ENCODE results near the gene MAPK12.

MAPK12 gene

DNA sequence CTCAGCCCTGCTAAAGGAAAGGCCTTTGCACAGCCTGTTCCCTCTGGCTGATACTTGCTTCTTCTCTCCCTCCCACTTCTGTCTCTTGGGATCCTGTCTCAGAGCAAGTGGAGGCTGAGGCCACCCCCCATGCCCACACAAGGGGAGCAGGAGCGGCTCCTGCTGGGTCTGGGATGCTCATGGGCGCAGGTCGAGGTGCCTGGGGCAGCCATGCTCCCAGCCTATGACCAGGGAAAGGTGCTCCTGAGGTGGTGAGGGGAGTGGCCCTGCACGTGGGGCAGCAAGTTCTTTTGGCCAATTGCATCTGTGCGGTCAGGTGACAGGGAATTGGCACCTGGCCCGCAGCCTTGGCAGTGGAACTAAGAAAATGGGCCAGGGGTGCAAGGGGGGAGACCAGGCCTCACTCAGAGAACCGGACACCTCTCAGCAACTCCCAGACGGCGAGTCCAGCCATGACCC is 7.2 kb upstream of the MAPK12 start:
- no peak for DNase-seq (ENCODE audit: low read depth in 2 of 2)

GRCh38 chr22:50267591-50268390 is 6.3 kb upstream of the MAPK12 start:
- DNase-seq (ENCODE audit: low read depth in 2 of 2) = no peak

DNA sequence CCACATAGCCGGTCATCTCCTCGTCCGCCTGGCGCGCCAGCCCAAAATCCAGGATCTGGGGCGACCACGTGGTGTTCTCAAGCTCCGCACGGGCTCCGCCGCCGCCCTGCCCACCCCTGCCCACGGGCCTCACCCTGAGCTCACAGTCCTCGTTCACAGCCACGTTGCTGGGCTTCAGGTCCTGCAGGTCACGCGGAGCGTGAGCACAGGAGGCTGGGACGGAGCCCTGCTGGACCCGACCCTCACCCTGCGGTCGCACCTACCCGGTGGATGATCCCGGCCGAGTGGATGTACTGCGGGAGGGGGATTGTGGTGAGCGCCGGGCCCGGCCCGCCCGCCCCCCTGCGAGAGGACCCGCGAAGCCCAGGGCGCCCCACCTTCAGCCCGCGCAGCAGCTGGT is 5.5 kb upstream of the MAPK12 start:
- DNase-seq (ENCODE audit: low read depth in 2 of 2) = no peak

DNA sequence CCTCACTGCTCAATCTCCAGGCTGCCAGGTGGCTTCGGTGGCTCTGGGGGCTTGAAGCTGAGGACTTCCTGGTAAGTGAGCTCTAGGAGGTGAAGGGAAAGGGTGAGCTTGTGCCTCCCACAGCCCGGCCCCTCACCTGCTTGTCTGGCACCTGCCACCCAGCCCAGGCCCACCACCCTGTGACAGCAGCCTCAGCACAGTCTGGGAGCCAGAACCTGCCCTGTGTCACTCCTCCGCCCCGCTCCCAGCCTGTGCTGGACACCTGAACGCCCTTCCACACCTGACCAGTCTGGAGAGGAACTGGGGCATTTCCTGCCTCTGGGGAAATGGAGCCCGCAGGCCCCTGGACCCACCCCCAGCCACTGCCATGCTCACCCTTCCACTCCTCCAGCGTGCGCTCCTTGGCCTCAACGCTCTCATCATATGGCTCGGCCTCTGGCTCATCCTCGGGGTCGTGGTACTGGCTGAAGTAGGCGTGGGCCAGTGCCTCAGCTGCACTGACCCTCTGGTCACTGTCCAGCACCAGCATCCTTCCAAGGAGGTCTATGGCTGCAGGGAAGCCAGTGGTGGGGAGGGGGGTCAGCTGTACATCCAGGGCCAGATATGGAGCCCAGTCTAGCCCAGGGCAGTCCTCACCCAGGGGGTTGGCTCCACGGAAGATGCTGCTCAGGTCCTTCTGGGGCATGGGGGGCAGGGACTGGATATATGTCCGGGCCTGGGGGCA is 3.6 kb upstream of the MAPK12 start:
- DNase-seq (ENCODE audit: low read depth in 2 of 2) = no peak

- no peak for DNase-seq (ENCODE audit: low read depth in 2 of 2)
Measured at GRCh38 chr22:50264104-50264745, 2.7 kb upstream of the MAPK12 start.

DNA sequence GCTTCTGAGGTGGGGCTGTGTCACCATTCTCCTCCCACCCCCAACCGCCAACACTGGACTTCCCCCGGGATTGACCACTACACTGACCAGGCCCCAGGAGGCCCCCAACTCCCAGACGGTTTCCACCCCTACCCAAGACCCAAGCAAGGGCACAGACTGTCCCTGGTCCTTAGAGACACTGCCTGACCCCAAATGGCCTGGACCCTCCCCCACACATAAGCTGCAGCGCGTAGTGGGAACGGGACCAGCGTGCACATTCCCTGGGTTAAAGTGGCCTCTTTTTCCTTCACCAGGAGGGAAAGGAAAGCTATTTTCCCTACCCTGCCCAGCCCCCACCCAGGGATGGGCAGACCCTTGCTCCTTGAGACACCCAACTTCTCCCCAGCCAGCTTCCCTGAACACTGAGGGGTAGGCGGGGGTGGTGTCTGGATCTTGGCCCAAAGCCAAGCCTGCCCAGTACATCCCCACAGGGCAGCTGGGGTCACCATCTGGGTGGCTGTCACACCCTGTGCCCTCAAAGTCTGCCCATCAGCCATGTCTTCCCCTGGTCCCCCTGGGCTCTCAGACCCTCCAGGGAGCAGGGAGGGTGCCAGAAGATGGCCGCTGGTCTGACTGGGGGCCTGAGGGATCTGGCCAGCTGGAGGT is 1.6 kb upstream of the MAPK12 start:
- no peak for DNase-seq (ENCODE audit: low read depth in 2 of 2)

GRCh38 chr22:50262460-50262911 is 1.0 kb upstream of the MAPK12 start:
- DNase-seq (ENCODE audit: low read depth in 2 of 2) = no peak

GRCh38 chr22:50260801-50261614 is 475 bp downstream of the MAPK12 start:
- no peak for DNase-seq (ENCODE audit: low read depth in 2 of 2)

DNA sequence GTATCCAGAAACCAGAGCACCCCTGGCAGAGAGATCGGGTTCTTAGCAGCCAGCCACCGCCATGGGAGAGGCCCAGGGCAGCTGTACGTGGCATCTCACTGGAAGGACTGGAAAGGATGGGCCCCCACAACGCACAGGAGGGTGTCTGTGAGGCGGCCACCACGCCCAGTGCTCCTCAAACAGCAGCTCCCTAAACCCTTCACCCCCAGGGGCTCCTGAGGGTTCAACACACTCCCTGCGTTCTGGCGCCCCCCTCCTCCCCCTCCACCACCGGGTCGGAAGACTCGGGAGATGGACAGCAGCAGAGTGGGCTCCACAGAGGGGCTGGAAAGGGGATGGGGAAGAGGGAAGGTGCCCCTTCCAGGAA is 1.1 kb downstream of the MAPK12 start:
- no peak for DNase-seq (ENCODE audit: low read depth in 2 of 2)

DNA sequence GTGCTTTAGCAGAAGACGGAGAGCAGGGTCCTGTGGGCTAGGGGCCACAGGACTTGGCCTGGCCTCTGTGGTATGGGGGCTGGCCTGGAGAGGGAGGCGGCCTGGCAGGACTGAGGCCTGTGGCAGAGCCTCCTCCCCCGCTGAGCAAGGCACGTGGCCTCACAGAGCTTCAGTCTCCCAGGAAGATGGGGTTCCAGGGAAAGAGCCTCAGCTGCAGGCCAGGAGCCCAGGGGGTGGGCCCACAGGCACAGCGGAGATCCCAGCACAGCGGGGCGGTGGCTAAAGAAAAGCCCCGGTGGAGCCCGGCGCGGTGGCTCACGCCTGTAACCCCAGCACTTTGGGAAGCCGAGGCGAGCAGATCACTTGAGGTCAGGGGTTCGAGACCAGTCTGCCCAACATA is 2.2 kb downstream of the MAPK12 start:
- DNase-seq (ENCODE audit: low read depth in 2 of 2) = no peak

GRCh38 chr22:50258361-50259292 is 2.9 kb downstream of the MAPK12 start:
- no peak for DNase-seq (ENCODE audit: low read depth in 2 of 2)

DNA sequence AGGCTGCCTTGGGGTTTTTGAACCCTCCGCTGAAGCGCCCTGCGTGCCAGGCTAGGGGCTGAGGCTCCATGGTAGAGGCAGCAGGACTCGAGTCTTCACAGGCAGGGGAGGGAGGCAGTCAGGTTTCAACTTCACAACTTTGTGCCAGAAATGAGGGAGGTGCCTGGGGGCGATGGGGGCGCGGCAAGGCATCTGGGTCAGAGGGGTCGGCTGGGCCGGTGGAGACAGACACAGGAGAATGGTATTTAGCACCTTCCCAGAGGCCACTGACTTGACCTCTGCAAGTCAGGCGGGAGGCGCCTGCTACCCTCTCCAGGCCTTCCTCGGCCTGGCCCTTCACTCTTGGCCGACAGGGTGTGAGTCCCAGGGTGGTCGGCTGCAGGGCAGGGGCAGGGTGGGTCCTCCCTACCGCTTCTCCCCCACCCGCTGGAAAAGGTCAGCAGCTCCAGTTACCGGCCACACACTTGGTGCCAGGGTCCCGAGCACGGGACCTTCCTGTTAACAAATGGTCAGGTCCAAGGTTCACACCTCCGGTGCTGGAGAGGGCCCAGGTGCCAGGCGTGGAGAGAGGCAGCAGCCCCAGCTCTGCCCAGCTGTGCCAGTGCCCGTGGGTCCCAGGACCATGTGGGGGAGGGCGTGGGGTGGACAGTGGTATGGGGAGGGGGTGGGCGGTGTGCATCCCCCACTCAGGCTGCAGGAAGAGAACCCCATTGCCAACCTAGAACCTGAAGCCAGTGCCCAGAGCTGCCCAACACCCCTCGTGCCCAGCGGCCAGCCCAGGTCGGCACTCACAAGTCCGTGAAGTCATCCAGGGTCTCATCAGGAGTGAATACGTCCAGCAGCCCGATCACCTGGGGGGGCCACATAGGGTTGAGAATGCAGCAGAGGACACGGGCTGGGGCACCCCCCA is 3.8 kb downstream of the MAPK12 start:
- no peak for DNase-seq (ENCODE audit: low read depth in 2 of 2)

DNA sequence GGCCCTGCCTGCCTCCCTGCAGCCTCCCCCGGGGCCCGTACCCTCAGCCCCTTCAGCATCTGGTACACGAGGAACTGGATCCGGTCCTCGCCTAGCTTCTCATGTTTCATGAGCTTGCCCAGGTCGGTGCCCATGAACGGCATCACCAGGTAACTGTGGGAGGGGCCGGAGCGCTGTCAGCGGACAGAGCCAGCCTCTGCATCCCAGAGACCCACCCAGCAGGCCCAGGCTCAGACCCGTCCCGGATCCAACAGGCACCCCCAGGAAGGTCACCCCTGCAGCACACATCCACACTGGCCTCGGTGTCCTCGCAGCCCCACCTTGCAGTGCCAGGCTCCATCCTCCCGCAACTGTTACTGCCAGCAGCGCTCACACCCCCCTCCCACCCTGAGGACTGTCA is 4.4 kb downstream of the MAPK12 start:
- no peak for DNase-seq (ENCODE audit: low read depth in 2 of 2)

GRCh38 chr22:50256258-50256862 is 5.1 kb downstream of the MAPK12 start:
- no peak for DNase-seq (ENCODE audit: low read depth in 2 of 2)

GRCh38 chr22:50255607-50256006 is 5.9 kb downstream of the MAPK12 start:
- no peak for DNase-seq (ENCODE audit: low read depth in 2 of 2)

DNA sequence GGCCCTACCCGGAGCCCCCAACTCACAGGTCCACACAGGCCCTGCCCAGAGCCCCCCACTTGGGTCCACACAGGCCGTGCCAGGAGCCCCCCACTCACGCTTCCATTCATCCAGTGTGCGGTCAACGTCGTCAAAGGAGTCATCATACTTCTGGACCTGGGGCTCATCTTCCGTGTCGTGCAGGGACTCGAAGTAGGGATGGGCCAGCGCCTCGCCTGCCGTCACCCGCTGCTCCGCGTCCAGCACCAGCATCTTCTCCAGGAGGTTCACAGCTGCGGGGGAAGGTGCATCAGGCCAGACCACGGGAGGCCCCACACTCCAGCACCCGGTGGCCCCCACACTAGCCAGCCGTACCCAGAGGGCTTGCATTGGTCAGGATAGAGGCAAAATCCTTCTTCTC is 6.4 kb downstream of the MAPK12 start:
- DNase-seq (ENCODE audit: low read depth in 2 of 2) = no peak

DNA sequence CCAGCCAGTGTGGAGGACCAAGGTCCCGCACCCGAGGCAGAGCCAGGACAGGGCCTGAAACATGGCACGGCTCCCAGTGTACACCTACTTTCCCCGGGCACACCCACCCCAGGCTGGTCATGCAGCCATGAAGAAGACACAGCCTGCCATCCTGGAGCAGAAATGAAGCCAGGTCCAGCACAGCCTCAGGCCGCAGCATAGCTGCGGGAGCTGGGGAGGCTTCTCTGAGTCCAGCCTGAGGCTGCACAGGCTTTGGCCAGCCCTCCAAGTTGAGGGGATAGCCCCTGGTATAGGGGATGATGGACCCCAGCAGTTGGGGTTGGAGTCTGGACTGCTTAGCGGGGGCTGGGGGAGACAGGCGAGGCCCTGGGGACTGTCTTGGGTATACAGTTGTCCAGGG is 7.5 kb downstream of the MAPK12 start:
- DNase-seq (ENCODE audit: low read depth in 2 of 2) = no peak

DNA sequence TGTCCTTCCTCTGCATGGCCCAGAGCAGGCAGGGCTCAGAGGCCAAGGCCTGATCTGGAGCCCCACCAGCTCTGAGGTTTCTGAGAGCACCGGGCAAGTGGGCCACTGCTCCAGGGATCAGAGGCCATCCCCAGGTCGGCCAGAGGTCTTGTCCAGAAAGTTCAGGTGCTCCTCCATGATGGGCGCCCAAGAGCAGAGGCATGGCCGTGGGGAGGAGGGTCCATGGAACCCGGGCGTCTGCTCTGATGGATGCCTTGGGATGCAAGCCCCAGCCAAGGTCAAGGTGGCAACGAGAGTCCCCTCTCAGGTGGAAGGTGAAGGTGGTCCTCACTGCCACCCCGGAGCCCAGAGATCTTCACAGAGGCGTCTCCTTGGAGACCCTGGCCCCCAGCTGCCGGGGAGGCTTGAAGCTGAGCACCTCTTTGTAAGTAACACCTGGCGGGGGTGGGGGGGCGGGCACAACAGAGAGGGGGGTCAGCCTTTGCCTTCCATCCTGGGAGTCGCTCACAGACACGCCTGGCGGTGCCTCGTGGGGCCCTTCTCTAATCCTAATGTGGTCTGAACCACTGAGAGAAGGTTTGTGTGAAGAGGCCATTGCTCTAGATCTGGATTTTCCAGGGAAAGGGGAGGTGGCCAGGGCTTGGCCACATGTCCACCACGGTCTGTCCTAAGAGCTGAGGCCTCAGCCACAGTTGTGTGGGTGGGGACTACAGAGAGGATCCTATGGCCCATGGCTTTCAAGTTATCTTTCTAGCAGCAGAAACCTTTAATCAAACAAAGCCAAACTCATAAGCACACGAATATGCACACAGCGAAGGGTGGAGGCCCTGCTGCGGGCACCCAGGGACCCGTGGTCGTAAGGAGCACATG is 8.2 kb downstream of the MAPK12 start:
- DNase-seq (ENCODE audit: low read depth in 2 of 2) = no peak

Data from fibroblast of skin of left biceps (primary cell).